Activated CD8-positive, alpha-beta memory T cell treated with anti-CD3 and anti-CD28 coated beads for 1 hour (primary cell): ENCODE data around the gene OPRM1.
"Not testable (repeated sequence)": the region's sequence is repeated elsewhere in the genome, so short reads cannot be mapped to it uniquely, and the experiment has no call there.

Experiments used
- DNase-seq, 2 donors: peaks; one replicate each; pipeline ENCODE4 v3.0.0-alpha.2; 2020; ENCODE audit warnings: low read depth in 1 of 2; ENCODE audit errors: extremely low read depth in 1 of 2

Gene OPRM1

GRCh38 chr6:154039231-154039842, at the start of gene OPRM1:
TSS of gene OPRM1 (plus strand) at chr6:154039240. CDS start at chr6:154039545, 305 bp downstream.
- DNase-seq = no peak

- DNase-seq = no peak
Measured at GRCh38 chr6:153989989-153990388, 49.1 kb upstream of the OPRM1 start.

- no peak for DNase-seq
Measured at GRCh38 chr6:153994004-153994403, 45.0 kb upstream of the OPRM1 start.

- no peak for DNase-seq
Measured at GRCh38 chr6:153994811-153995210, 44.2 kb upstream of the OPRM1 start.

GRCh38 chr6:153997221-153997620, 41.8 kb upstream of the OPRM1 start:
- no peak for DNase-seq

- DNase-seq = no peak
Measured at GRCh38 chr6:154001494-154002285, 37.4 kb upstream of the OPRM1 start.

GRCh38 chr6:154002894-154003293, 36.1 kb upstream of the OPRM1 start:
- DNase-seq = no peak

- no peak for DNase-seq
Measured at GRCh38 chr6:154010371-154010770, 28.7 kb upstream of the OPRM1 start.

GRCh38 chr6:154012852-154013251, 26.2 kb upstream of the OPRM1 start:
- no peak for DNase-seq

GRCh38 chr6:154017786-154018185, 21.3 kb upstream of the OPRM1 start:
- DNase-seq = no peak

- no peak for DNase-seq
Measured at GRCh38 chr6:154030646-154031045, 8.4 kb upstream of the OPRM1 start.

GRCh38 chr6:154041001-154041400, 2.0 kb downstream of the OPRM1 start:
- no peak for DNase-seq

GRCh38 chr6:154053141-154053540, 14.1 kb downstream of the OPRM1 start:
- no peak for DNase-seq

- DNase-seq = no peak
Measured at GRCh38 chr6:154056536-154056935, 17.5 kb downstream of the OPRM1 start.

- DNase-seq = no peak
Measured at GRCh38 chr6:154057098-154057497, 18.1 kb downstream of the OPRM1 start.

GRCh38 chr6:154058963-154059680, 20.1 kb downstream of the OPRM1 start:
- DNase-seq = no peak

- no peak for DNase-seq
Measured at GRCh38 chr6:154060076-154060475, 21.0 kb downstream of the OPRM1 start.

- DNase-seq = no peak
Measured at GRCh38 chr6:154070041-154070440, 31.0 kb downstream of the OPRM1 start.

- no peak for DNase-seq
Measured at GRCh38 chr6:154070657-154071056, 31.6 kb downstream of the OPRM1 start.

GRCh38 chr6:154071236-154071635, 32.2 kb downstream of the OPRM1 start:
- DNase-seq = no peak

GRCh38 chr6:154071711-154072110, 32.7 kb downstream of the OPRM1 start:
- DNase-seq = no peak

GRCh38 chr6:154078596-154078995, 39.6 kb downstream of the OPRM1 start:
- DNase-seq = not testable (repeated sequence)
